ENCODE data around the gene PRRC2A. TPM values are rescaled to one million over a fixed set of nuclear protein-coding genes. Genes with fewer than 3 reads are reported as not detected.

Gene PRRC2A
- total RNA-seq, 4 donors from 2014 or later = 57.4 to 131 (median 73.7) TPM

GRCh38 chr6:31636698-31637596, 16.4 kb downstream of the PRRC2A start:
- TF ChIP-seq CTCF (IDR thresholded peaks at IDR 0.05) = no peak
- no peak for TF ChIP-seq POLR2A (IDR thresholded peaks at IDR 0.05)
- H3K4me3 ChIP-seq (ENCODE audit: low read depth, poor library complexity, severe bottlenecking) = no peak overlapping the region
- intact Hi-C loops (cut with DNase I; ENCODE audit: low total_unique reads) = no loop called here
- WGBS, 2 donors = 81 to 83% methylated on average over 22 to 27 of the region's 27 CpGs
- no peak for DNase-seq (ENCODE audit: low spot score in 2 of 2)

- 77 to 88% methylated on average over 9 of the region's 9 CpGs for WGBS, 2 donors
- no peak overlapping the region for H3K4me3 ChIP-seq (ENCODE audit: low read depth, poor library complexity, severe bottlenecking)
- no peak for TF ChIP-seq POLR2A (IDR thresholded peaks at IDR 0.05)
- no peak for TF ChIP-seq CTCF (IDR thresholded peaks at IDR 0.05)
- intact Hi-C loops (cut with DNase I; ENCODE audit: low total_unique reads) = no loop called here
- no peak for DNase-seq (ENCODE audit: low spot score in 2 of 2)
These were observed 18.5 kb downstream of the PRRC2A start for GRCh38 chr6:31639043-31639442.

GRCh38 chr6:31639449-31639861, 18.9 kb downstream of the PRRC2A start:
- 69 to 84% methylated on average over 9 to 10 of the region's 10 CpGs for WGBS, 2 donors
- TF ChIP-seq POLR2A (IDR thresholded peaks at IDR 0.05) = no peak
- TF ChIP-seq CTCF (IDR thresholded peaks at IDR 0.05) = no peak
- intact Hi-C loops (cut with DNase I; ENCODE audit: low total_unique reads) = no loop called here

GRCh38 chr6:31640612-31641011, 20.1 kb downstream of the PRRC2A start:
- WGBS, 2 donors = 94 to 98% methylated on average over 6 of the region's 6 CpGs
- TF ChIP-seq CTCF (IDR thresholded peaks at IDR 0.05) (no peak), POLR2A (IDR thresholded peaks at IDR 0.05) (no peak)
- H3K4me3 ChIP-seq (ENCODE audit: low read depth, poor library complexity, severe bottlenecking) = no peak overlapping the region
- DNase-seq (ENCODE audit: low spot score in 2 of 2) = no peak
- intact Hi-C loops (cut with DNase I; ENCODE audit: low total_unique reads) = no loop called here

More at GRCh38 chr6:31639449-31639861, 18.9 kb downstream of the PRRC2A start:
- H3K4me3 ChIP-seq (ENCODE audit: low read depth, poor library complexity, severe bottlenecking) = no peak overlapping the region
- DNase-seq (ENCODE audit: low spot score in 2 of 2) = no peak

- DNase-seq (ENCODE audit: low spot score in 2 of 2) = no peak
- TF ChIP-seq CTCF (IDR thresholded peaks at IDR 0.05) (no peak), POLR2A (IDR thresholded peaks at IDR 0.05) (no peak)
- intact Hi-C loops (cut with DNase I; ENCODE audit: low total_unique reads) = no loop called here
- WGBS, 2 donors = 88 to 92% methylated on average over 4 of the region's 4 CpGs
- no peak overlapping the region for H3K4me3 ChIP-seq (ENCODE audit: low read depth, poor library complexity, severe bottlenecking)
These were observed 20.9 kb downstream of the PRRC2A start for GRCh38 chr6:31641370-31641769.

Measured in lower leg skin (tissue), 4 donors.